Measurements from ENCODE around the gene APPL2. TPM values are rescaled to one million over a fixed set of nuclear protein-coding genes. Genes with fewer than 3 reads are reported as not detected.

Gene APPL2
- total and polyA plus RNA-seq, 2 of the 13 experiments (the other 11 are each of a cell fraction or from before 2014, with no cell fraction given), result 9.9 to 11.1 TPM

- TF ChIP-seq ARID4A (CRISPR knock-in tag; IDR thresholded peaks at IDR 0.05; ENCODE audit: borderline replicate concordance), result peak; percentile 87; the same call in 1 of the 2 replicates
- TF ChIP-seq RARG (CRISPR knock-in tag; IDR thresholded peaks at IDR 0.05; ENCODE audit: low read depth), result no peak
- TF ChIP-seq NCOA5 (CRISPR knock-in tag; IDR thresholded peaks at IDR 0.05), result no peak
- TF ChIP-seq ISX (CRISPR knock-in tag; conservative IDR thresholded peaks at IDR 0.05), result no peak
- TF ChIP-seq, protein P1, sequence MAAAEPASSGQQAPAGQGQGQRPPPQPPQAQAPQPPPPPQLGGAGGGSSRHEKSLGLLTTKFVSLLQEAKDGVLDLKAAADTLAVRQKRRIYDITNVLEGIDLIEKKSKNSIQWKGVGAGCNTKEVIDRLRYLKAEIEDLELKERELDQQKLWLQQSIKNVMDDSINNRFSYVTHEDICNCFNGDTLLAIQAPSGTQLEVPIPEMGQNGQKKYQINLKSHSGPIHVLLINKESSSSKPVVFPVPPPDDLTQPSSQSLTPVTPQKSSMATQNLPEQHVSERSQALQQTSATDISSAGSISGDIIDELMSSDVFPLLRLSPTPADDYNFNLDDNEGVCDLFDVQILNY (CRISPR knock-in tag; conservative IDR thresholded peaks at IDR 0.05), result 0 out of 2 replicates have a peak, but pooled peaks have one; percentile 62
- 0 out of 2 replicates have a peak, but pooled peaks have one; percentile 23 for TF ChIP-seq IRX3 (CRISPR knock-in tag; IDR thresholded peaks at IDR 0.05; ENCODE audit: borderline replicate concordance, low read depth)
- TF ChIP-seq, protein P2, sequence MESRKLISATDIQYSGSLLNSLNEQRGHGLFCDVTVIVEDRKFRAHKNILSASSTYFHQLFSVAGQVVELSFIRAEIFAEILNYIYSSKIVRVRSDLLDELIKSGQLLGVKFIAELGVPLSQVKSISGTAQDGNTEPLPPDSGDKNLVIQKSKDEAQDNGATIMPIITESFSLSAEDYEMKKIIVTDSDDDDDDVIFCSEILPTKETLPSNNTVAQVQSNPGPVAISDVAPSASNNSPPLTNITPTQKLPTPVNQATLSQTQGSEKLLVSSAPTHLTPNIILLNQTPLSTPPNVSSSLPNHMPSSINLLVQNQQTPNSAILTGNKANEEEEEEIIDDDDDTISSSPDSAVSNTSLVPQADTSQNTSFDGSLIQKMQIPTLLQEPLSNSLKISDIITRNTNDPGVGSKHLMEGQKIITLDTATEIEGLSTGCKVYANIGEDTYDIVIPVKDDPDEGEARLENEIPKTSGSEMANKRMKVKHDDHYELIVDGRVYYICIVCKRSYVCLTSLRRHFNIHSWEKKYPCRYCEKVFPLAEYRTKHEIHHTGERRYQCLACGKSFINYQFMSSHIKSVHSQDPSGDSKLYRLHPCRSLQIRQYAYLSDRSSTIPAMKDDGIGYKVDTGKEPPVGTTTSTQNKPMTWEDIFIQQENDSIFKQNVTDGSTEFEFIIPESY (CRISPR knock-in tag; IDR thresholded peaks at IDR 0.05), result no peak
- TF ChIP-seq HNRNPLL (IDR thresholded peaks at IDR 0.05; ENCODE audit: low read depth, low read length, poor library complexity, severe bottlenecking), result peak; percentile 34
- TF ChIP-seq SATB2 (CRISPR knock-in tag; IDR thresholded peaks at IDR 0.05), result 0 out of 2 replicates have a peak, but pooled peaks have one; percentile 74
- TF ChIP-seq PBX2 (CRISPR knock-in tag; IDR thresholded peaks at IDR 0.05), result no peak
- TF ChIP-seq ZNF263 (CRISPR knock-in tag; IDR thresholded peaks at IDR 0.05), result peak; percentile 62; the same call in 1 of the 2 replicates
- peak; percentile 49; the same call in 1 of the 2 replicates for TF ChIP-seq MEF2D (CRISPR knock-in tag; IDR thresholded peaks at IDR 0.05)
- no peak for TF ChIP-seq HOXA7 (CRISPR knock-in tag; IDR thresholded peaks at IDR 0.05)
- no peak for TF ChIP-seq RARA (CRISPR knock-in tag; IDR thresholded peaks at IDR 0.05)
- TF ChIP-seq MXD4 (CRISPR knock-in tag; IDR thresholded peaks at IDR 0.05), result peak; percentile 30; the same call in 1 of the 2 replicates
- no peak for TF ChIP-seq TBP (CRISPR knock-in tag; IDR thresholded peaks at IDR 0.05)
- peak; percentile 71 for TF ChIP-seq RAD21 (CRISPR knock-in tag; IDR thresholded peaks at IDR 0.05)
- 0 out of 2 replicates have a peak, but pooled peaks have one; percentile 17 for TF ChIP-seq HOXD1 (CRISPR knock-in tag; IDR thresholded peaks at IDR 0.05)
Observed at GRCh38 chr12:105235732-105236476, at the start of gene APPL2 (continued).
